Measurements from ENCODE around the gene RTF2.

The RTF2 gene

GRCh38 chr20:56465997-56466396, 2.4 kb upstream of the RTF2 start:
- no peak for TF ChIP-seq CTCF (IDR thresholded peaks at IDR 0.05; ENCODE audit: borderline replicate concordance, control extremely low read depth, extremely low read depth, insufficient read depth, missing control alignments)
- in situ Hi-C loops (cut with MboI; ENCODE audit: low sequenced_read_pairs, unreplicated experiment): no loop called here
- DNase-seq (ENCODE audit: low spot score): peak; percentile 53

GRCh38 chr20:56467968-56468315, 485 bp upstream of the RTF2 start:
- DNase-seq (ENCODE audit: low spot score): no peak
- in situ Hi-C loops (cut with MboI; ENCODE audit: low sequenced_read_pairs, unreplicated experiment): no loop called here
- no peak for TF ChIP-seq CTCF (IDR thresholded peaks at IDR 0.05; ENCODE audit: borderline replicate concordance, control extremely low read depth, extremely low read depth, insufficient read depth, missing control alignments)

- DNase-seq (ENCODE audit: low spot score): no peak
- TF ChIP-seq CTCF (IDR thresholded peaks at IDR 0.05; ENCODE audit: borderline replicate concordance, control extremely low read depth, extremely low read depth, insufficient read depth, missing control alignments): no peak
- in situ Hi-C loops (cut with MboI; ENCODE audit: low sequenced_read_pairs, unreplicated experiment): no loop called here
These were observed 636 bp downstream of the RTF2 start for GRCh38 chr20:56469077-56469449.

- no peak for TF ChIP-seq CTCF (IDR thresholded peaks at IDR 0.05; ENCODE audit: borderline replicate concordance, control extremely low read depth, extremely low read depth, insufficient read depth, missing control alignments)
- DNase-seq (ENCODE audit: low spot score): no peak
- in situ Hi-C loops (cut with MboI; ENCODE audit: low sequenced_read_pairs, unreplicated experiment): no loop called here
These were observed 15.5 kb downstream of the RTF2 start for GRCh38 chr20:56483970-56484369.

- in situ Hi-C loops (cut with MboI; ENCODE audit: low sequenced_read_pairs, unreplicated experiment): no loop called here
- DNase-seq (ENCODE audit: low spot score): no peak
- TF ChIP-seq CTCF (IDR thresholded peaks at IDR 0.05; ENCODE audit: borderline replicate concordance, control extremely low read depth, extremely low read depth, insufficient read depth, missing control alignments): no peak
These were observed 18.8 kb downstream of the RTF2 start for GRCh38 chr20:56487216-56487615.

GRCh38 chr20:56488566-56488965, 20.1 kb downstream of the RTF2 start:
- no peak for TF ChIP-seq CTCF (IDR thresholded peaks at IDR 0.05; ENCODE audit: borderline replicate concordance, control extremely low read depth, extremely low read depth, insufficient read depth, missing control alignments)
- in situ Hi-C loops (cut with MboI; ENCODE audit: low sequenced_read_pairs, unreplicated experiment): no loop called here
- DNase-seq (ENCODE audit: low spot score): no peak

- DNase-seq (ENCODE audit: low spot score): no peak
- in situ Hi-C loops (cut with MboI; ENCODE audit: low sequenced_read_pairs, unreplicated experiment): no loop called here
- TF ChIP-seq CTCF (IDR thresholded peaks at IDR 0.05; ENCODE audit: borderline replicate concordance, control extremely low read depth, extremely low read depth, insufficient read depth, missing control alignments): no peak
These were observed 32.7 kb downstream of the RTF2 start for GRCh38 chr20:56501116-56501515.
